ENCODE results near the gene RGS12.
A peak's percentile ranks its signal among the peaks of the same experiment; 100 is the strongest.

The RGS12 gene

GRCh38 chr4:3292571-3293400 is at the start of gene RGS12:
Gene RGS12, plus strand, starts transcription at chr4:3293021. Its CDS starts 23,150 bp downstream, at chr4:3316171.
- DNase-seq: peak in 1 of 2 experiments; percentile 85

- DNase-seq: no peak
These were observed 49.6 kb upstream of the RGS12 start for GRCh38 chr4:3243136-3243780.

- no peak for DNase-seq
These were observed 48.8 kb upstream of the RGS12 start for GRCh38 chr4:3244002-3244401.

GRCh38 chr4:3244747-3245146 is 48.1 kb upstream of the RGS12 start:
- no peak for DNase-seq

- no peak for DNase-seq
These were observed 47.1 kb upstream of the RGS12 start for GRCh38 chr4:3245676-3246075.

- no peak for DNase-seq
These were observed 46.1 kb upstream of the RGS12 start for GRCh38 chr4:3246458-3247398.

- DNase-seq: no peak
These were observed 45.2 kb upstream of the RGS12 start for GRCh38 chr4:3247399-3248177.

GRCh38 chr4:3248178-3248480 is 44.7 kb upstream of the RGS12 start:
- no peak for DNase-seq

- DNase-seq: no peak
These were observed 43.8 kb upstream of the RGS12 start, which contains the start of gene MSANTD1 for GRCh38 chr4:3248811-3249661. Gene MSANTD1, plus strand, starts transcription at chr4:3249159. Its CDS starts 64 bp downstream, at chr4:3249223.

GRCh38 chr4:3249711-3250437 is 42.9 kb upstream of the RGS12 start:
- no peak for DNase-seq

GRCh38 chr4:3250438-3250955 is 42.3 kb upstream of the RGS12 start:
- no peak for DNase-seq

- DNase-seq: no peak
These were observed 41.7 kb upstream of the RGS12 start for GRCh38 chr4:3250956-3251690.

- no peak for DNase-seq
These were observed 40.9 kb upstream of the RGS12 start for GRCh38 chr4:3251691-3252479.

GRCh38 chr4:3252480-3252828 is 40.4 kb upstream of the RGS12 start:
- DNase-seq: no peak

- no peak for DNase-seq
These were observed 39.8 kb upstream of the RGS12 start for GRCh38 chr4:3252831-3253641.

GRCh38 chr4:3253808-3254207 is 39.0 kb upstream of the RGS12 start:
- no peak for DNase-seq

GRCh38 chr4:3254302-3255131 is 38.3 kb upstream of the RGS12 start:
- no peak for DNase-seq
